Large intestine (tissue), 3 donors: ENCODE data around the gene SIRT2. TPM values are rescaled to one million over a fixed set of nuclear protein-coding genes. Genes with fewer than 3 reads are reported as not detected.

ENCODE experiments used
- DNase-seq, 2 donors: peaks; one replicate each; pipeline versions ENCODE4 v3.0.0 to v3.0.0-alpha.2; 2013
- H3K27ac ChIP-seq: one replicate; pipeline ENCODE4 v1.5.1; 2013; ENCODE audit warnings: low read length
- H3K27me3 ChIP-seq: 2 replicates; pipeline ENCODE4 v1.6.1; 2013; ENCODE audit warnings: low read length; ENCODE audit not compliant: control insufficient read depth, insufficient read depth
- H3K36me3 ChIP-seq: 2 replicates; pipeline ENCODE4 v1.6.1; 2013; ENCODE audit warnings: low read length; ENCODE audit not compliant: control insufficient read depth, insufficient read depth
- H3K4me1 ChIP-seq: one replicate; pipeline ENCODE4 v1.6.1; 2013; ENCODE audit warnings: low read length; ENCODE audit not compliant: control insufficient read depth, insufficient read depth
- H3K4me3 ChIP-seq: one replicate; pipeline ENCODE4 v1.5.1; 2013; ENCODE audit warnings: low read length
- H3K9me3 ChIP-seq: one replicate; pipeline ENCODE4 v1.6.1; 2013; ENCODE audit warnings: mild to moderate bottlenecking, low read depth, low read length, moderate library complexity; ENCODE audit not compliant: control insufficient read depth
- WGBS: methylation state at CpG from one replicate; pipeline ENCODE4 v1.1.5; 2013; ENCODE audit warnings: low lambda C conversion rate; ENCODE audit not compliant: insufficient coverage; 5-methylcytosine and 5-hydroxymethylcytosine counted together
- polyA plus RNA-seq: library from polyadenylated mRNA; unstranded; fragments of 120-200 nt; gene quantifications from one replicate; pipeline ENCODE4 v1.2.1, GENCODE V29; 2013

SIRT2 gene
- polyA plus RNA-seq, 1 donor, result 60.9 TPM

GRCh38 chr19:38910488-38910887 lies 11.1 kb upstream of the SIRT2 start:
- Histone ChIP-seq H3K9me3 (peaks cover 6% of the 10 kb centered on the region), H3K4me3 (no peak overlapping the region), H3K4me1 (no peaks in the 10 kb centered on the region), H3K36me3 (peaks cover 29% of the 10 kb centered on the region), H3K27ac (no peak overlapping the region), H3K27me3 (peaks cover 14% of the 10 kb centered on the region)
- WGBS, result 100% methylated on average over 1 of the region's 12 CpGs
- DNase-seq, result no peak

GRCh38 chr19:38908911-38909310 lies 9.5 kb upstream of the SIRT2 start:
- WGBS, result no CpG with 5 or more reads among the region's 10 CpGs
- Histone ChIP-seq H3K27ac (no peak overlapping the region), H3K36me3 (peaks cover 23% of the 10 kb centered on the region), H3K4me1 (no peaks in the 10 kb centered on the region), H3K27me3 (peaks cover 14% of the 10 kb centered on the region), H3K9me3 (peaks cover 6% of the 10 kb centered on the region), H3K4me3 (no peak overlapping the region)
- no peak for DNase-seq

- WGBS, result 94% methylated on average over 3 of the region's 12 CpGs
- H3K36me3 ChIP-seq, result peaks cover 23% of the 10 kb centered on the region
- no peaks in the 10 kb centered on the region for H3K4me1 ChIP-seq
- peaks cover 14% of the 10 kb centered on the region for H3K27me3 ChIP-seq
- no peak overlapping the region for H3K4me3 ChIP-seq
- peaks cover 6% of the 10 kb centered on the region for H3K9me3 ChIP-seq
- DNase-seq, result no peak
- no peak overlapping the region for H3K27ac ChIP-seq
Observed at GRCh38 chr19:38907670-38908069, 8.3 kb upstream of the SIRT2 start.

DNA sequence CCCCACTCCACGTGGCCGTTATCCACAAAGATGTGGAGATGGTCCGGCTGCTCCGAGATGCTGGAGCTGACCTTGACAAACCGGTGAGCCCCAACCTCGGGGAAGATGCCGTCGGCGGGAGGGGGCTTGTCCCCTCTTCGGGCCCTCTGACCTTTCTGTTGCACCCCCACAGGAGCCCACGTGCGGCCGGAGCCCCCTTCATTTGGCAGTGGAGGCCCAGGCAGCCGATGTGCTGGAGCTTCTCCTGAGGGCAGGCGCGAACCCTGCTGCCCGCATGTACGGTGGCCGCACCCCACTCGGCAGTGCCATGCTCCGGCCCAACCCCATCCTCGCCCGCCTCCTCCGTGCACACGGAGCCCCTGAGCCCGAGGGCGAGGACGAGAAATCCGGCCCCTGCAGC lies 7.8 kb upstream of the SIRT2 start:
- no CpG with 5 or more reads among the region's 29 CpGs for WGBS
- no peaks in the 10 kb centered on the region for H3K4me1 ChIP-seq
- peaks cover 11% of the 10 kb centered on the region for H3K27me3 ChIP-seq
- no peak overlapping the region for H3K27ac ChIP-seq
- no peak overlapping the region for H3K4me3 ChIP-seq
- peaks cover 6% of the 10 kb centered on the region for H3K9me3 ChIP-seq
- H3K36me3 ChIP-seq, result peaks cover 23% of the 10 kb centered on the region
- no peak for DNase-seq

DNA sequence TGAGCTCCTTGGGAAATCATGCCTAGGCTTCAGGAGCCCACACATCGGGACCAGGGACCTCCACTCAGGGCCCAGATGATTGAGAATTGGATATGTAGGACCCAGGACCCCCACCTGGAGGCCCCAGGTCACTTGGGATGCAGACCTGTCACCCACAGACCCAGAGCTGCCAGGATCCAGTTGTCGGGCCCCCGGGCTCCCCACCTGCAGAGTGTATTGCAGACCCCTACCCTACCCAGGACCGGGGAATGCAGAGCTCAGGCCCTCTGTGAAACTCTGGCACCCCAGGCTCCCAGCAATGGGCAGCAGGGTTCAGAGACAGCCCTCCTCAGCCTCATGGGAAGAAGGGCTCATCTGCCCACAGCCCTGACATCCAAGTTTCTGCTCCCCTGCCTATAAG lies 6.2 kb upstream of the SIRT2 start:
- Histone ChIP-seq H3K4me1 (peaks cover 6% of the 10 kb centered on the region), H3K36me3 (peaks cover 23% of the 10 kb centered on the region), H3K27me3 (no peaks in the 10 kb centered on the region), H3K9me3 (peaks cover 2% of the 10 kb centered on the region), H3K4me3 (no peak overlapping the region), H3K27ac (no peak overlapping the region)
- no peak for DNase-seq
- no CpG with 5 or more reads among the region's 4 CpGs for WGBS

- no peaks in the 10 kb centered on the region for H3K27me3 ChIP-seq
- H3K4me1 ChIP-seq, result peaks cover 6% of the 10 kb centered on the region
- no peak overlapping the region for H3K27ac ChIP-seq
- peaks cover 23% of the 10 kb centered on the region for H3K36me3 ChIP-seq
- 100% methylated on average over 2 of the region's 35 CpGs for WGBS
- peaks cover 2% of the 10 kb centered on the region for H3K9me3 ChIP-seq
- DNase-seq, result peak in 1 of 2 donors; percentile 47
- H3K4me3 ChIP-seq, result no peak overlapping the region
Observed at GRCh38 chr19:38904581-38905539, 5.4 kb upstream of the SIRT2 start.

- 100% methylated on average over 1 of the region's 1 CpG for WGBS
- no peak overlapping the region for H3K4me3 ChIP-seq
- no peaks in the 10 kb centered on the region for H3K27me3 ChIP-seq
- peaks cover 8% of the 10 kb centered on the region for H3K36me3 ChIP-seq
- H3K4me1 ChIP-seq, result peaks cover 16% of the 10 kb centered on the region
- no peak overlapping the region for H3K27ac ChIP-seq
- H3K9me3 ChIP-seq, result no peaks in the 10 kb centered on the region
- no peak for DNase-seq
Observed at GRCh38 chr19:38901683-38902082, 2.3 kb upstream of the SIRT2 start.

- peak overlapping the region; percentile 84 for H3K27ac ChIP-seq
- H3K4me3 ChIP-seq, result peak overlapping the region; percentile 96
- WGBS, result 20% methylated on average over 3 of the region's 3 CpGs
- H3K27me3 ChIP-seq, result no peaks in the 10 kb centered on the region
- DNase-seq, result peak in 1 of 2 donors; percentile 25
- H3K36me3 ChIP-seq, result peaks cover 6% of the 10 kb centered on the region
- no peaks in the 10 kb centered on the region for H3K9me3 ChIP-seq
- H3K4me1 ChIP-seq, result peaks cover 16% of the 10 kb centered on the region
Observed at GRCh38 chr19:38900743-38901190, 1.3 kb upstream of the SIRT2 start.

- 30% methylated on average over 2 of the region's 8 CpGs for WGBS
Observed at GRCh38 chr19:38900202-38900629, 798 bp upstream of the SIRT2 start.

GRCh38 chr19:38898788-38899446 lies 501 bp downstream of the SIRT2 start:
- H3K27ac ChIP-seq, result peak overlapping the region; percentile 80
- H3K9me3 ChIP-seq, result no peaks in the 10 kb centered on the region
- peak overlapping the region; percentile 96 for H3K4me3 ChIP-seq
- H3K36me3 ChIP-seq, result no peaks in the 10 kb centered on the region
- peaks cover 16% of the 10 kb centered on the region for H3K4me1 ChIP-seq
- no peak for DNase-seq
- WGBS, result 13% methylated on average over 3 of the region's 25 CpGs
- H3K27me3 ChIP-seq, result no peaks in the 10 kb centered on the region

More at GRCh38 chr19:38900202-38900629, 798 bp upstream of the SIRT2 start:
- peaks cover 16% of the 10 kb centered on the region for H3K4me1 ChIP-seq
- H3K27me3 ChIP-seq, result no peaks in the 10 kb centered on the region
- peak overlapping the region; percentile 96 for H3K4me3 ChIP-seq
- peaks cover under 1% of the 10 kb centered on the region for H3K36me3 ChIP-seq
- DNase-seq, result no peak
- H3K9me3 ChIP-seq, result no peaks in the 10 kb centered on the region
- peak overlapping the region; percentile 84 for H3K27ac ChIP-seq
